SK-N-SH treated with all-trans-retinoic acid at 6 μM for 48 hours (cell line): ENCODE results near the gene ADAP2.

ENCODE experiments used
- CSDC2 ChIP-seq: fragments of 250-450 bp; sonication (Bioruptor Pico); IDR thresholded peaks from 2 replicates; pipeline ENCODE4 v1.5.0; 2020; ENCODE audit warnings: mild to moderate bottlenecking, moderate library complexity
- ESRRG ChIP-seq: fragments of 250-450 bp; sonication (Bioruptor Pico); IDR thresholded peaks from 2 replicates; pipeline ENCODE4 v1.6.1; 2021; ENCODE audit warnings: mild to moderate bottlenecking
- ISL1 ChIP-seq: fragments of 250-450 bp; sonication (Bioruptor Pico); IDR thresholded peaks from 2 replicates; pipeline ENCODE4 v2.1.2; 2022; ENCODE audit warnings: mild to moderate bottlenecking, moderate library complexity
- ZNF70 ChIP-seq: fragments of 450-650 bp; formaldehyde crosslinking; IDR thresholded peaks from 2 replicates; pipeline ENCODE4 v1.5.0; 2020; ENCODE audit warnings: mild to moderate bottlenecking, moderate library complexity
- TF ChIP-seq, protein P1 (sequence below): fragments of 250-450 bp; sonication (Bioruptor Pico); IDR thresholded peaks from 2 replicates; pipeline ENCODE4 v1.8.0; 2021; ENCODE audit warnings: low read depth, mild to moderate bottlenecking, moderate library complexity, borderline replicate concordance
- TF ChIP-seq, protein P2 (sequence below): fragments of 250-450 bp; sonication (Bioruptor Pico); IDR thresholded peaks from 2 replicates; pipeline ENCODE4 v1.5.1; 2021; ENCODE audit warnings: mild to moderate bottlenecking, moderate library complexity
- TF ChIP-seq, protein P3 (sequence below): fragments of 250-450 bp; sonication (Bioruptor Pico); IDR thresholded peaks from 2 replicates; pipeline ENCODE4 v1.8.0; 2020; ENCODE audit warnings: mild to moderate bottlenecking, moderate library complexity, borderline replicate concordance

DNA sequence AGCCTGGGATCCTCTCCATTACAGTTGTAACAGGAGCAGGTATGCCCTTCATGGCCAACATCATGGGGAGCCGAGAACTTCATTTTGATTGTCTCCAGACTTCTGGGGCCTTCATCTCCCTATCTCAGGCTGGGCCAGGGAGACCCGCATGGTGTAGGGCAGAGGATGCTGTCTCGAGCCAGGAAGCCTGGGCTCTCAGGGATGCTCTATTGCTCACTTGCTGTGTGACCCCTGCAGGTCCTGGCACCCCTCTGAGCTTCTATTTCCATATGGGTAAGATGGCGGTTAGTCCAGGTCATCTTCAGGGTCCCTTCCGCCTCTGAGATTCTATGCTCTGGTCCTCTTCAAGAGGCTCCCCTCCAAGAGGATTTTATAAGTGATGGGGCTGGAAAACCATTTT lies 28.4 kb downstream of the ADAP2 start:
- TF ChIP-seq, protein P1, sequence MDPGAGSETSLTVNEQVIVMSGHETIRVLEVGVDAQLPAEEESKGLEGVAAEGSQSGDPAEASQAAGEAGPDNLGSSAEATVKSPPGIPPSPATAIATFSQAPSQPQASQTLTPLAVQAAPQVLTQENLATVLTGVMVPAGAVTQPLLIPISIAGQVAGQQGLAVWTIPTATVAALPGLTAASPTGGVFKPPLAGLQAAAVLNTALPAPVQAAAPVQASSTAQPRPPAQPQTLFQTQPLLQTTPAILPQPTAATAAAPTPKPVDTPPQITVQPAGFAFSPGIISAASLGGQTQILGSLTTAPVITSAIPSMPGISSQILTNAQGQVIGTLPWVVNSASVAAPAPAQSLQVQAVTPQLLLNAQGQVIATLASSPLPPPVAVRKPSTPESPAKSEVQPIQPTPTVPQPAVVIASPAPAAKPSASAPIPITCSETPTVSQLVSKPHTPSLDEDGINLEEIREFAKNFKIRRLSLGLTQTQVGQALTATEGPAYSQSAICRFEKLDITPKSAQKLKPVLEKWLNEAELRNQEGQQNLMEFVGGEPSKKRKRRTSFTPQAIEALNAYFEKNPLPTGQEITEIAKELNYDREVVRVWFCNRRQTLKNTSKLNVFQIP (CRISPR knock-in tag) = no peak
- TF ChIP-seq ZNF70 (CRISPR knock-in tag) (no peak), CSDC2 (CRISPR knock-in tag) (no peak), ISL1 (CRISPR knock-in tag) (no peak), ESRRG (CRISPR knock-in tag) (no peak)
- TF ChIP-seq, protein P2, sequence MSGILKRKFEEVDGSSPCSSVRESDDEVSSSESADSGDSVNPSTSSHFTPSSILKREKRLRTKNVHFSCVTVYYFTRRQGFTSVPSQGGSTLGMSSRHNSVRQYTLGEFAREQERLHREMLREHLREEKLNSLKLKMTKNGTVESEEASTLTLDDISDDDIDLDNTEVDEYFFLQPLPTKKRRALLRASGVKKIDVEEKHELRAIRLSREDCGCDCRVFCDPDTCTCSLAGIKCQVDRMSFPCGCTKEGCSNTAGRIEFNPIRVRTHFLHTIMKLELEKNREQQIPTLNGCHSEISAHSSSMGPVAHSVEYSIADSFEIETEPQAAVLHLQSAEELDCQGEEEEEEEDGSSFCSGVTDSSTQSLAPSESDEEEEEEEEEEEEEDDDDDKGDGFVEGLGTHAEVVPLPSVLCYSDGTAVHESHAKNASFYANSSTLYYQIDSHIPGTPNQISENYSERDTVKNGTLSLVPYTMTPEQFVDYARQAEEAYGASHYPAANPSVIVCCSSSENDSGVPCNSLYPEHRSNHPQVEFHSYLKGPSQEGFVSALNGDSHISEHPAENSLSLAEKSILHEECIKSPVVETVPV = no peak
- TF ChIP-seq, protein P3, sequence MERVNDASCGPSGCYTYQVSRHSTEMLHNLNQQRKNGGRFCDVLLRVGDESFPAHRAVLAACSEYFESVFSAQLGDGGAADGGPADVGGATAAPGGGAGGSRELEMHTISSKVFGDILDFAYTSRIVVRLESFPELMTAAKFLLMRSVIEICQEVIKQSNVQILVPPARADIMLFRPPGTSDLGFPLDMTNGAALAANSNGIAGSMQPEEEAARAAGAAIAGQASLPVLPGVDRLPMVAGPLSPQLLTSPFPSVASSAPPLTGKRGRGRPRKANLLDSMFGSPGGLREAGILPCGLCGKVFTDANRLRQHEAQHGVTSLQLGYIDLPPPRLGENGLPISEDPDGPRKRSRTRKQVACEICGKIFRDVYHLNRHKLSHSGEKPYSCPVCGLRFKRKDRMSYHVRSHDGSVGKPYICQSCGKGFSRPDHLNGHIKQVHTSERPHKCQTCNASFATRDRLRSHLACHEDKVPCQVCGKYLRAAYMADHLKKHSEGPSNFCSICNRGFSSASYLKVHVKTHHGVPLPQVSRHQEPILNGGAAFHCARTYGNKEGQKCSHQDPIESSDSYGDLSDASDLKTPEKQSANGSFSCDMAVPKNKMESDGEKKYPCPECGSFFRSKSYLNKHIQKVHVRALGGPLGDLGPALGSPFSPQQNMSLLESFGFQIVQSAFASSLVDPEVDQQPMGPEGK = no peak
